ENCODE results near the gene TXN2. TPM values are rescaled to one million over a fixed set of nuclear protein-coding genes. Genes with fewer than 3 reads are reported as not detected.
"Not testable (repeated sequence)": the region's sequence is repeated elsewhere in the genome, so short reads cannot be mapped to it uniquely, and the experiment has no call there.

The TXN2 gene
- total RNA-seq, 2 experiments from 2014 or later = 94.3 to 97.0 TPM

- H3K27ac Mint-ChIP-seq = no peak overlapping the region
These were observed 41.8 kb downstream of the TXN2 start for GRCh38 chr22:36439481-36440271.

GRCh38 chr22:36435516-36436415, 45.7 kb downstream of the TXN2 start:
- Mint-ChIP-seq H3K27ac (peak overlapping the region; percentile 84), H3K4me3 (peak overlapping the region; percentile 9), H3K4me1 (ENCODE audit: low read depth) (peaks cover 39% of the 10 kb centered on the region), H3K36me3 (no peaks in the 10 kb centered on the region), H3K27me3 (no peaks in the 10 kb centered on the region), H3K9me3 (no peaks in the 10 kb centered on the region)
- ChIA-PET CTCF (interaction anchor here (1.5 to 2.3 kb wide), 2 partner anchors 104 to 134 kb away, joined by 4 to 10 read pairs; no protein-coding TSS in a partner anchor), POLR2A (interaction anchor here (0.8 to 1.5 kb wide), 3 partner anchors 47 to 70 kb away, joined by 3 to 4 read pairs (median 3); no protein-coding TSS in a partner anchor)
- DNase-seq = peak; percentile 75
- intact Hi-C loops (cut with micrococcal nuclease) = loop anchor here (2.0 kb wide), 1 partner anchor 15 kb away; no protein-coding TSS in a partner anchor

More at GRCh38 chr22:36439481-36440271, 41.8 kb downstream of the TXN2 start:
- Mint-ChIP-seq H3K9me3 (no peaks in the 10 kb centered on the region), H3K27me3 (no peaks in the 10 kb centered on the region), H3K4me3 (no peak overlapping the region), H3K4me1 (ENCODE audit: low read depth) (peaks cover 36% of the 10 kb centered on the region), H3K36me3 (no peaks in the 10 kb centered on the region)
- POLR2A ChIA-PET = no interaction called here
- intact Hi-C loops (cut with micrococcal nuclease) = no loop called here
- peak; percentile 64 for DNase-seq
- CTCF ChIA-PET = no interaction called here

- peaks cover 27% of the 10 kb centered on the region for H3K4me1 Mint-ChIP-seq (ENCODE audit: low read depth)
- no peak for DNase-seq
- H3K36me3 Mint-ChIP-seq = no peaks in the 10 kb centered on the region
- intact Hi-C loops (cut with micrococcal nuclease) = loop anchor here (2.0 kb wide), 1 partner anchor 17 kb away; no protein-coding TSS in a partner anchor
- H3K9me3 Mint-ChIP-seq = no peaks in the 10 kb centered on the region
- no peaks in the 10 kb centered on the region for H3K27me3 Mint-ChIP-seq
- H3K4me3 Mint-ChIP-seq = no peak overlapping the region
- ChIA-PET POLR2A (no interaction called here), CTCF (no interaction called here)
- H3K27ac Mint-ChIP-seq = peak overlapping the region; percentile 13
These were observed 47.9 kb downstream of the TXN2 start for GRCh38 chr22:36433318-36434231.

GRCh38 chr22:36432592-36433317, 48.7 kb downstream of the TXN2 start:
- intact Hi-C loops (cut with micrococcal nuclease) = no loop called here
- H3K4me3 Mint-ChIP-seq = no peak overlapping the region
- CTCF ChIA-PET = no interaction called here
- H3K27me3 Mint-ChIP-seq = no peaks in the 10 kb centered on the region
- no peak overlapping the region for H3K27ac Mint-ChIP-seq
- H3K4me1 Mint-ChIP-seq (ENCODE audit: low read depth) = peaks cover 27% of the 10 kb centered on the region
- DNase-seq = no peak
- H3K36me3 Mint-ChIP-seq = no peaks in the 10 kb centered on the region
- POLR2A ChIA-PET = interaction anchor here (0.6 kb wide), 1 partner anchor 24 kb away, joined by 4 read pairs; no protein-coding TSS in a partner anchor
- no peaks in the 10 kb centered on the region for H3K9me3 Mint-ChIP-seq

DNA sequence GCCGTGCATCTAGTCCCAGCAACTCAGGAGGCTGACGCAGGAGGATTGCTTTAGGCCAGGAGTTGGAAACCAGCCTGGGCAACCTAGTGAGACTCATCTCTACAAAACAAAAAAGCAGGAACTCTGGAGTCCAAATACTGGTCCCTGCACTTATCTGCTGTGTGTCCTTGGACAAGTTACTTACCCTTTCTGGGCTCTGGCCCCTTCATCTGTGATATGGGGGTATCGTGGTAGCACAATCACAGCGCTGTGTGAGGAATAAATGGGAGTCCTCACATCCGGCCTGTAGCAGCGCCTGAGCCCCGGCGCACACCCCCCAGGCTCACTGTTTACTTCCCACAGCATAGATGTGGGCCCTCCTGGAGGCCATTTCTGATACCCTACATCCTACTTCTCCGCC, 49.5 kb downstream of the TXN2 start:
- H3K27ac Mint-ChIP-seq = no peak overlapping the region
- intact Hi-C loops (cut with micrococcal nuclease) = no loop called here
- POLR2A ChIA-PET = no interaction called here
- H3K27me3 Mint-ChIP-seq = no peaks in the 10 kb centered on the region
- H3K9me3 Mint-ChIP-seq = no peaks in the 10 kb centered on the region
- no peak for DNase-seq
- no peak overlapping the region for H3K4me3 Mint-ChIP-seq
- no peaks in the 10 kb centered on the region for H3K36me3 Mint-ChIP-seq
- CTCF ChIA-PET = no interaction called here
- H3K4me1 Mint-ChIP-seq (ENCODE audit: low read depth) = peaks cover 27% of the 10 kb centered on the region

DNA sequence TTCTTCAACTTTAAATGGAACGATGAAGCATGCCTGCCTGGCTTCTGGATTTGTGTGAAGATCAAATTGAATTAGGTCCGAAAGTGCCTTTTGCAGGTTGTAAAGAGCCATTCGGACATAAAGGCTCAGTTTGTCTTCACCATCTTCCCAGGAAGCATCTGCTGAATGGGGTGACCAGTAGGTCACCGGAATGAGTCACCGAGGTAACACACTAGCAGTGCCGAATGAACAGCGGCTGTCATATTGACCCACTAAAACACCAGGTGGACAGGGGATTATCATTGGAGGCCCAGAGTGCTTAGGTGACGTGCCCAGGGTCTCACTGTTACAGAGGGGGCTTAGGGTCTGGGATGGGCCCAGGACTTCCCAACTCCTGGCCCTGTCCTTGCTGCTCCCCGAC, 50.6 kb downstream of the TXN2 start:
- no peaks in the 10 kb centered on the region for H3K27me3 Mint-ChIP-seq
- no peak overlapping the region for H3K4me3 Mint-ChIP-seq
- no peak for DNase-seq
- no peaks in the 10 kb centered on the region for H3K9me3 Mint-ChIP-seq
- POLR2A ChIA-PET = no interaction called here
- peaks cover 24% of the 10 kb centered on the region for H3K4me1 Mint-ChIP-seq (ENCODE audit: low read depth)
- H3K36me3 Mint-ChIP-seq = no peaks in the 10 kb centered on the region
- CTCF ChIA-PET = no interaction called here
- H3K27ac Mint-ChIP-seq = no peak overlapping the region
- intact Hi-C loops (cut with micrococcal nuclease) = no loop called here

- H3K4me3 Mint-ChIP-seq; DNase-seq; H3K27ac Mint-ChIP-seq; H3K36me3 Mint-ChIP-seq; POLR2A ChIA-PET; intact Hi-C loops (cut with micrococcal nuclease); H3K27me3 Mint-ChIP-seq; H3K9me3 Mint-ChIP-seq; CTCF ChIA-PET: not testable (repeated sequence)
- peaks cover 24% of the 10 kb centered on the region for H3K4me1 Mint-ChIP-seq (ENCODE audit: low read depth)
These were observed 53.5 kb downstream of the TXN2 start for GRCh38 chr22:36427952-36428351.

GRCh38 chr22:36425977-36426523, 55.4 kb downstream of the TXN2 start:
- no peak for DNase-seq
- H3K9me3 Mint-ChIP-seq = no peaks in the 10 kb centered on the region
- no peaks in the 10 kb centered on the region for H3K36me3 Mint-ChIP-seq
- intact Hi-C loops (cut with micrococcal nuclease) = no loop called here
- peaks cover 24% of the 10 kb centered on the region for H3K4me1 Mint-ChIP-seq (ENCODE audit: low read depth)
- POLR2A ChIA-PET = no interaction called here
- CTCF ChIA-PET = no interaction called here
- no peak overlapping the region for H3K4me3 Mint-ChIP-seq
- H3K27ac Mint-ChIP-seq = peak overlapping the region; percentile 24
- no peaks in the 10 kb centered on the region for H3K27me3 Mint-ChIP-seq

- ChIA-PET POLR2A (interaction anchor here (1.5 kb wide), 1 partner anchor 10 kb away, joined by 3 read pairs; no protein-coding TSS in a partner anchor), CTCF (no interaction called here)
- Mint-ChIP-seq H3K27ac (no peak overlapping the region), H3K36me3 (no peaks in the 10 kb centered on the region), H3K9me3 (no peaks in the 10 kb centered on the region), H3K4me1 (ENCODE audit: low read depth) (peaks cover 27% of the 10 kb centered on the region), H3K4me3 (no peak overlapping the region), H3K27me3 (no peaks in the 10 kb centered on the region)
- DNase-seq = no peak
- intact Hi-C loops (cut with micrococcal nuclease) = no loop called here
These were observed 56.4 kb downstream of the TXN2 start for GRCh38 chr22:36424901-36425579.

DNA sequence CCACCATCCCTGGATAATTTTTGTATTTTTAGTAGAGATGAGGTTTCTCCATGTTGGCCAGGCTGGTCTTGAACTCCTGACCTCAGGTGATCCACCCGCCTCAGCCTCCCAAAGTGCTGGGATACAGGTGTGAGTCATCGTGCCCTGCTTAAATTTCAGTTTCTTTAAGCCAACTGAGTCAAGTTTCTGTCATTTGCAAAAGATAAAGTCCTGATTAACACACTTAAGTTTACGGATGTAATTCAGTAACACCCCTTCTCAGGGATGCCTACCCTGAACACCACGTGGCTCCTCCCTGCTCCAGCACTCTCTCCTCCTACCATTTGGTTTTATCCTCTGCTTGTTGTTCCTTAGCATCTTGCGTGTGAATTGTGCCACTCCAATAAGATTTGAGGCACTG, 57.0 kb downstream of the TXN2 start:
- H3K36me3 Mint-ChIP-seq; H3K4me3 Mint-ChIP-seq; DNase-seq; H3K27ac Mint-ChIP-seq; H3K9me3 Mint-ChIP-seq; intact Hi-C loops (cut with micrococcal nuclease); CTCF ChIA-PET; H3K27me3 Mint-ChIP-seq: not testable (repeated sequence)
- H3K4me1 Mint-ChIP-seq (ENCODE audit: low read depth) = peaks cover 31% of the 10 kb centered on the region
- POLR2A ChIA-PET = interaction anchor here (1.5 kb wide), 1 partner anchor 10 kb away, joined by 3 read pairs; no protein-coding TSS in a partner anchor

Data from activated CD4-positive, alpha-beta memory T cell treated with anti-CD3 and anti-CD28 coated beads for 36 hours (primary cell).